Sigmoid colon (tissue), 7 donors: ENCODE measurements around the gene HEATR3. TPM values are rescaled to one million over a fixed set of nuclear protein-coding genes. Genes with fewer than 3 reads are reported as not detected.

Experiments used
- DNase-seq: peaks from one replicate; pipeline ENCODE4 v3.0.0-alpha.2; 2019
- H3K27ac ChIP-seq, 4 donors: fragments of 200-600 bp; sonication (generic); one replicate each; pipeline ENCODE4 v1.5.1; 2016 to 2019; ENCODE audit warnings: mild to moderate bottlenecking in 1 of 4
- H3K27me3 ChIP-seq, 3 donors: fragments of 200-600 bp; sonication (generic); one replicate each; pipeline ENCODE4 v1.5.1; 2019; ENCODE audit warnings: mild to moderate bottlenecking in 1 of 3
- H3K36me3 ChIP-seq, 4 donors: fragments of 200-600 bp; sonication (generic); one replicate each; pipeline ENCODE4 v1.5.1; 2016 to 2019
- H3K4me1 ChIP-seq, 4 donors: fragments of 200-600 bp; sonication (generic); one replicate each; pipeline ENCODE4 v1.5.1; 2017 to 2019
- H3K4me3 ChIP-seq, 4 donors: fragments of 200-600 bp; sonication (generic); one replicate each; pipeline ENCODE4 v1.5.1; 2017 to 2019; ENCODE audit warnings: mild to moderate bottlenecking in 2 of 4, moderate library complexity in 1 of 4
- H3K9me3 ChIP-seq, 4 donors: fragments of 200-600 bp in 3 of 4; sonication (generic) in 3 of 4; one replicate each; pipeline versions ENCODE4 v1.5.1 to v1.6.1; 2013 to 2019
- CTCF ChIP-seq, 4 experiments: fragments of 450-650 bp in 3 of 4; fragments of 200-600 bp in 1 of 4; IDR thresholded peaks; one replicate each; pipeline ENCODE4 v1.5.1; 2016 to 2019; ENCODE audit warnings: antibody characterized with exemption in 4 of 4, mild to moderate bottlenecking in 3 of 4, moderate library complexity in 2 of 4
- EP300 ChIP-seq, 4 donors: sonication (generic); formaldehyde crosslinking; IDR thresholded peaks; one replicate each; pipeline ENCODE4 v1.6.1; 2017; ENCODE audit warnings: antibody characterized with exemption in 4 of 4
- POLR2A ChIP-seq, 2 donors: fragments of 450-650 bp; IDR thresholded peaks; one replicate each; pipeline ENCODE4 v1.6.1; 2016; ENCODE audit warnings: antibody characterized with exemption in 2 of 2, mild to moderate bottlenecking in 2 of 2, moderate library complexity in 2 of 2
- POLR2AphosphoS5 ChIP-seq, 4 donors: sonication (generic); formaldehyde crosslinking; IDR thresholded peaks; one replicate each; pipeline ENCODE4 v1.6.1; 2017; ENCODE audit warnings: antibody characterized with exemption in 4 of 4
- WGBS, 2 donors: extraction: QIAGEN DNeasy Blood & Tissue Kit; methylation state at CpG; one replicate each; pipeline ENCODE4 v1.1.7; 2013; 5-methylcytosine and 5-hydroxymethylcytosine counted together
- intact Hi-C: fragments of 100-400 bp; cut with DNase I; formaldehyde crosslinking; loops from one replicate; pipeline ENCODE4 v1.15.1; 2023
- polyA plus RNA-seq, 3 donors: library from polyadenylated mRNA; stranded (reverse); fragments of 200-250 nt; gene quantifications; one replicate each; pipeline ENCODE4 v1.2.3, GENCODE V29; 2013
- total RNA-seq, 4 donors: library from RNA; depleted of rRNA; stranded (reverse); fragments of >200 nt; gene quantifications; one replicate each; pipeline ENCODE4 v1.1.0, GENCODE V29; 2016
- donor health status: healthy with polysubstance abuse.
- donor health status: Bipolar disorder and iron deficiency.
- donor health status: healthy.

HEATR3 gene
- total and polyA plus RNA-seq, 7 donors = 5.4 to 20.5 (median 14.0) TPM

DNA sequence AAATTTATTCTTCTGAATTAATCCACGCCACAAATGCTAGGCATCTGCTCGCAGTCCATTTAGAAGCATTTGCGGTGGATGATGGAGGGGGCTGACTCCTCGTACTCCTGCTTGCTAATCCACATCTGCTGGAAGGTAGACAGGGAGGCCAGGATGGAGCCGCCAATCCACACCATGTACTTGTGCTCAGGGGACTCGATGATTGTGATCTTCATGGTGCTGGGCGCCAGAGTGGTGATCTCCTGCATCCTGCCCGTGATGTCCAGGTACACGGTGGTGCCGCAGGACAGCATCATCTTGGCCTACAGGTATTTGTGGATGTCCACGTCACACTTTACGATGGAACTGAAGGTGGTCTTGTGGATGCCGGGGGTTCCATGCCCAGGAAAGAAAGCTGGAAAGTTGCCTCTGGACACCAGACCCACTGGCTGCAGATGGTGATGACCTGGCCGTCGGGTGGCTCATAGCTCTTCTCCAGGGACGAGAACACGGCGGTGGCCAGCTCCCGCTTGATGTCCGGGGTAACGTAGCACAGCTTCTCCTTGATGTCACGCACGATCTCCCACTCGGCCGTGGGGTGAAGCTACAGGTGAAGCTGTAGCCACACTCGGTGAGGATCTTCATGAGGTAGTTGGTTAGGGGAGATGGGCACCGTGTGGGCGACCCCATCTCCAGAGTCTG is 7.5 kb upstream of the HEATR3 start:
- Histone ChIP-seq H3K27ac (no peak overlapping the region), H3K4me3 (no peak overlapping the region), H3K4me1 (no peaks in the 10 kb centered on the region), H3K27me3 (no peaks in the 10 kb centered on the region), H3K9me3 (peaks cover 0 to 5% (median 1%) of the 10 kb centered on the region in 4 donors), H3K36me3 (no peaks in the 10 kb centered on the region)
- 94 to 95% methylated on average over 28 of the region's 28 CpGs for WGBS, 2 donors
- intact Hi-C loops = no loop called here
- no peak for DNase-seq
- TF ChIP-seq CTCF (IDR thresholded peaks at IDR 0.05) = no peak
- no peak for TF ChIP-seq EP300 (IDR thresholded peaks at IDR 0.05)
- TF ChIP-seq POLR2AphosphoS5 (IDR thresholded peaks at IDR 0.05) = no peak
- no peak for TF ChIP-seq POLR2A (IDR thresholded peaks at IDR 0.05)

GRCh38 chr16:50059111-50059510 is 6.7 kb upstream of the HEATR3 start:
- Histone ChIP-seq H3K36me3 (no peaks in the 10 kb centered on the region), H3K4me3 (no peak overlapping the region), H3K27ac (no peak overlapping the region), H3K9me3 (peaks cover 0 to 5% (median 1%) of the 10 kb centered on the region in 4 donors), H3K27me3 (no peaks in the 10 kb centered on the region), H3K4me1 (no peaks in the 10 kb centered on the region)
- 87 to 90% methylated on average over 10 of the region's 10 CpGs for WGBS, 2 donors
- intact Hi-C loops = no loop called here
- DNase-seq = no peak
- TF ChIP-seq POLR2AphosphoS5 (IDR thresholded peaks at IDR 0.05) = no peak
- TF ChIP-seq EP300 (IDR thresholded peaks at IDR 0.05) = no peak
- TF ChIP-seq CTCF (IDR thresholded peaks at IDR 0.05) = no peak
- no peak for TF ChIP-seq POLR2A (IDR thresholded peaks at IDR 0.05)

GRCh38 chr16:50059669-50060068 is 6.1 kb upstream of the HEATR3 start:
- Histone ChIP-seq H3K4me1 (no peaks in the 10 kb centered on the region), H3K9me3 (peaks cover 0 to 5% (median 1%) of the 10 kb centered on the region in 4 donors), H3K4me3 (no peak overlapping the region), H3K27me3 (no peaks in the 10 kb centered on the region), H3K36me3 (no peaks in the 10 kb centered on the region), H3K27ac (no peak overlapping the region)
- TF ChIP-seq CTCF (IDR thresholded peaks at IDR 0.05) (no peak), POLR2A (IDR thresholded peaks at IDR 0.05) (no peak), POLR2AphosphoS5 (IDR thresholded peaks at IDR 0.05) (no peak), EP300 (IDR thresholded peaks at IDR 0.05) (no peak)
- 70 to 86% methylated on average over 3 of the region's 3 CpGs for WGBS, 2 donors
- DNase-seq = no peak
- intact Hi-C loops = loop anchor here (10.0 kb wide), 1 partner anchor 685 kb away; the partner anchor contains the start of gene CYLD

GRCh38 chr16:50061326-50061725 is 4.4 kb upstream of the HEATR3 start:
- 47 to 57% methylated on average over 1 of the region's 1 CpG for WGBS, 2 donors
- no peaks in the 10 kb centered on the region for H3K36me3 ChIP-seq
- intact Hi-C loops = loop anchor here (10.0 kb wide), 1 partner anchor 683 kb away; the partner anchor contains the start of gene CYLD
- no peak for TF ChIP-seq EP300 (IDR thresholded peaks at IDR 0.05)
- no peak for TF ChIP-seq POLR2A (IDR thresholded peaks at IDR 0.05)
- no peak for TF ChIP-seq CTCF (IDR thresholded peaks at IDR 0.05)
- no peak for TF ChIP-seq POLR2AphosphoS5 (IDR thresholded peaks at IDR 0.05)
- no peak for DNase-seq
- H3K4me3 ChIP-seq = no peak overlapping the region
- H3K4me1 ChIP-seq = peaks cover 0 to 3% (median 0%) of the 10 kb centered on the region in 4 donors
- no peaks in the 10 kb centered on the region for H3K27me3 ChIP-seq
- H3K9me3 ChIP-seq = peaks cover 0 to 3% (median under 1%) of the 10 kb centered on the region in 4 donors
- no peak overlapping the region for H3K27ac ChIP-seq
